Effector memory CD4-positive, alpha-beta T cell (primary cell): ENCODE data around the gene MYO3B.

Experiments used
- DNase-seq, 3 donors: peaks; one replicate each; pipeline ENCODE4 v3.0.0-alpha.2; 2020
- H3K27ac ChIP-seq: 2 replicates; pipeline ENCODE4 v1.7.0; 2013; ENCODE audit warnings: mild to moderate bottlenecking, low read length, moderate library complexity; ENCODE audit not compliant: insufficient read depth, poor library complexity, severe bottlenecking
- H3K27me3 ChIP-seq: replicated peaks from 2 replicates; pipeline ENCODE4 v1.7.0; 2013; ENCODE audit warnings: mild to moderate bottlenecking, low read length; ENCODE audit not compliant: insufficient read depth, control insufficient read depth, poor library complexity, severe bottlenecking
- H3K36me3 ChIP-seq: 2 replicates; pipeline ENCODE4 v1.7.0; 2013; ENCODE audit warnings: mild to moderate bottlenecking, low read length, moderate library complexity; ENCODE audit not compliant: control insufficient read depth, insufficient read depth
- H3K4me1 ChIP-seq: 2 replicates; pipeline ENCODE4 v1.7.0; 2013; ENCODE audit warnings: low read length, mild to moderate bottlenecking; ENCODE audit not compliant: control insufficient read depth, insufficient read depth, poor library complexity, severe bottlenecking
- H3K4me3 ChIP-seq: 2 replicates; pipeline ENCODE4 v1.7.0; 2013; ENCODE audit warnings: low read length, low read depth, mild to moderate bottlenecking; ENCODE audit not compliant: insufficient read depth, poor library complexity, severe bottlenecking
- H3K9me3 ChIP-seq: 2 replicates; pipeline ENCODE4 v1.7.0; 2013; ENCODE audit warnings: mild to moderate bottlenecking, low read length, moderate library complexity; ENCODE audit not compliant: control insufficient read depth

MYO3B gene

GRCh38 chr2:170696948-170697347 is 519.0 kb downstream of the MYO3B start:
- Histone ChIP-seq H3K27ac (no peak overlapping the region), H3K4me1 (no peaks in the 10 kb centered on the region), H3K9me3 (no peaks in the 10 kb centered on the region), H3K36me3 (no peaks in the 10 kb centered on the region), H3K4me3 (no peak overlapping the region), H3K27me3 (no peaks in the 10 kb centered on the region)
- no peak for DNase-seq

- H3K4me1 ChIP-seq = no peaks in the 10 kb centered on the region
- no peak overlapping the region for H3K27ac ChIP-seq
- DNase-seq = no peak
- no peaks in the 10 kb centered on the region for H3K27me3 ChIP-seq
- no peaks in the 10 kb centered on the region for H3K36me3 ChIP-seq
- no peaks in the 10 kb centered on the region for H3K9me3 ChIP-seq
- no peak overlapping the region for H3K4me3 ChIP-seq
Measured at GRCh38 chr2:170701011-170701410, 523.1 kb downstream of the MYO3B start.

- Histone ChIP-seq H3K36me3 (no peaks in the 10 kb centered on the region), H3K4me3 (no peak overlapping the region), H3K27me3 (no peaks in the 10 kb centered on the region), H3K9me3 (no peaks in the 10 kb centered on the region), H3K27ac (no peak overlapping the region), H3K4me1 (no peaks in the 10 kb centered on the region)
- DNase-seq = no peak
Measured at GRCh38 chr2:170703776-170704476, 526.0 kb downstream of the MYO3B start.
